HCT116 (cell line): ENCODE results near the gene DCAF5. TPM values are rescaled to one million over a fixed set of nuclear protein-coding genes. Genes with fewer than 3 reads are reported as not detected.

Experiments
- ATAC-seq: fragments of 200-7000 bp; cut with Tn5 transposase; 2 replicates; pipeline ENCODE4 v1.9.1; 2020; ENCODE audit warnings: mild to moderate bottlenecking, moderate library complexity
- BruUV-seq: library from RNA; stranded (reverse); fragments of 400-500 nt; replicated peaks from 2 replicates; lab custom pipeline; 2021; lab: Mats Ljungman, UMichigan
- CTCF ChIA-PET: fragments of 300-600 bp; sonication (Branson Sonifier 250); formaldehyde crosslinking; loops from one replicate; lab custom pipeline; 2021; ENCODE audit warnings: antibody characterized with exemption; lab: Charles Lee
- POLR2A ChIA-PET: fragments of 300-600, 350-600 bp; sonication (Branson Sonifier 250); formaldehyde crosslinking; loops from one replicate; lab custom pipeline; 2021; ENCODE audit warnings: antibody characterized with exemption; lab: Charles Lee
- RAD21 ChIA-PET, 2 experiments: fragments of 300-600 bp; sonication (Branson Sonifier 250); formaldehyde crosslinking; loops; one replicate each; lab custom pipeline; 2023; ENCODE audit warnings: low total read pairs in 2 of 2; ENCODE audit not compliant: uncharacterized antibody in 2 of 2, unreplicated experiment in 2 of 2, low non-redundant PET in 1 of 2; lab: Charles Lee
- DNase-seq: peaks from one replicate; pipeline ENCODE4 v3.0.0-alpha.2; 2010; ENCODE audit warnings: low read depth, low spot score
- H2AFZ ChIP-seq: fragments of 200-600 bp; shearing (Covaris generic), sonication (generic); 2 replicates; pipeline ENCODE4 v1.6.1; 2017; ENCODE audit warnings: low read depth, mixed run types, mixed read lengths, antibody characterized with exemption, low read length; ENCODE audit not compliant: poor library complexity, severe bottlenecking
- H3K27ac ChIP-seq: 2 replicates; pipeline ENCODE4 v1.5.1; 2012; ENCODE audit warnings: low read depth, low read length
- H3K27me3 ChIP-seq: fragments of 200-600 bp; sonication (generic); 2 replicates; pipeline ENCODE4 v1.6.1; 2016; ENCODE audit warnings: mixed run types, low read length, mixed read lengths; ENCODE audit not compliant: insufficient read depth
- H3K36me3 ChIP-seq, 2 experiments: fragments of 200-500 bp in 1 of 2; fragments of 200-600 bp in 1 of 2; sonication (Bioruptor generic) in 1 of 2; sonication (generic) in 1 of 2; 2 replicates each; pipeline versions ENCODE4 v1.5.1 to v1.6.1; 2014 to 2016; ENCODE audit warnings: low read length in 2 of 2, inconsistent platforms in 1 of 2, mixed read lengths in 1 of 2, mixed run types in 1 of 2; ENCODE audit not compliant: insufficient read depth in 2 of 2, control insufficient read depth in 1 of 2
- H3K4me1 ChIP-seq, 2 experiments: fragments of 200-600 bp in 1 of 2; sonication (generic) in 1 of 2; 2 replicates each; pipeline versions ENCODE4 v1.5.1 to v1.6.1; 2012 to 2017; ENCODE audit warnings: low read length in 2 of 2, inconsistent platforms in 1 of 2, mild to moderate bottlenecking in 1 of 2, mixed read lengths in 1 of 2, mixed run types in 1 of 2, moderate library complexity in 1 of 2; ENCODE audit not compliant: insufficient read depth in 2 of 2, control insufficient read depth in 1 of 2
- H3K4me2 ChIP-seq: fragments of 200-600 bp; sonication (generic); 2 replicates; pipeline ENCODE4 v1.6.1; 2017; ENCODE audit warnings: mixed run types, low read length, mixed read lengths
- H3K4me3 ChIP-seq, 2 experiments: fragments of 200-600 bp in 1 of 2; sonication (generic) in 1 of 2; replicated peaks in 1 of 2; 2 replicates each; pipeline ENCODE4 v1.5.1; 2011 to 2016; ENCODE audit warnings: low read length in 2 of 2, control low read depth in 1 of 2, low read depth in 1 of 2, mild to moderate bottlenecking in 1 of 2, mixed read lengths in 1 of 2, mixed run types in 1 of 2
- H3K79me2 ChIP-seq: fragments of 200-600 bp; sonication (generic); 2 replicates; pipeline ENCODE4 v1.6.1; 2017; ENCODE audit warnings: mild to moderate bottlenecking, mixed run types, low read length, moderate library complexity, mixed read lengths; ENCODE audit not compliant: insufficient read depth
- H3K9ac ChIP-seq: fragments of 200-600 bp; sonication (generic); 2 replicates; pipeline ENCODE4 v1.6.1; 2016; ENCODE audit warnings: low read length, mixed read lengths
- H3K9me2 ChIP-seq: fragments of 200-600 bp; sonication (generic), shearing (Covaris generic); 2 replicates; pipeline ENCODE4 v1.6.1; 2017; ENCODE audit warnings: mixed run types, mild to moderate bottlenecking, moderate library complexity; ENCODE audit not compliant: insufficient read depth
- H3K9me3 ChIP-seq, 2 experiments: fragments of 200-500 bp in 1 of 2; fragments of 200-600 bp in 1 of 2; sonication (Bioruptor generic) in 1 of 2; sonication (generic) in 1 of 2; 2 replicates each; pipeline ENCODE4 v1.6.1; 2014 to 2017; ENCODE audit warnings: low read length in 2 of 2, mixed read lengths in 2 of 2, inconsistent platforms in 1 of 2, low read depth in 1 of 2, mild to moderate bottlenecking in 1 of 2, mixed run types in 1 of 2, moderate library complexity in 1 of 2; ENCODE audit not compliant: control insufficient read depth in 1 of 2, insufficient read depth in 1 of 2
- H4K20me1 ChIP-seq: fragments of 200-600 bp; sonication (generic), shearing (Covaris generic); 2 replicates; pipeline ENCODE4 v1.6.1; 2017; ENCODE audit warnings: mixed run types, mild to moderate bottlenecking, moderate library complexity; ENCODE audit not compliant: insufficient read depth
- CEBPB ChIP-seq: IDR thresholded peaks from 2 replicates; pipeline ENCODE4 v1.6.1; 2012; ENCODE audit warnings: low read depth
- CTCF ChIP-seq, 3 experiments: fragments of 200-600 bp in 1 of 3; sonication (generic) in 1 of 3; IDR thresholded peaks in 2 of 3; conservative IDR thresholded peaks in 1 of 3; 2 replicates each; pipeline ENCODE4 v1.5.1; 2012 to 2017; ENCODE audit warnings: low read depth in 2 of 3, low read length in 2 of 3, antibody characterized with exemption in 1 of 3, borderline replicate concordance in 1 of 3, control low read depth in 1 of 3, mild to moderate bottlenecking in 1 of 3, mixed read lengths in 1 of 3, mixed run types in 1 of 3, moderate library complexity in 1 of 3; ENCODE audit not compliant: insufficient read depth in 1 of 3
- EZH2phosphoT487 ChIP-seq: fragments of 200-600 bp; IDR thresholded peaks from 2 replicates; pipeline ENCODE4 v1.6.1; 2018; ENCODE audit warnings: antibody characterized with exemption, borderline replicate concordance
- REST ChIP-seq: IDR thresholded peaks from 2 replicates; pipeline ENCODE4 v1.6.1; 2012; ENCODE audit warnings: low read depth
- SIN3A ChIP-seq: IDR thresholded peaks from 2 replicates; pipeline ENCODE4 v1.6.1; 2012; ENCODE audit warnings: low read depth
- TCF7L2 ChIP-seq: IDR thresholded peaks from 2 replicates; pipeline ENCODE4 v1.7.0; 2011; ENCODE audit warnings: borderline replicate concordance, inconsistent platforms; ENCODE audit not compliant: insufficient read depth, insufficient read length; ENCODE audit errors: extremely low read depth
- ZBTB33 ChIP-seq: IDR thresholded peaks from 2 replicates; pipeline ENCODE4 v1.6.1; 2011; ENCODE audit warnings: mild to moderate bottlenecking, low read length, moderate library complexity; ENCODE audit not compliant: insufficient replicate concordance; ENCODE audit errors: extremely low read depth
- ZNF274 ChIP-seq: fragments of 200-500 bp; sonication (Bioruptor generic); IDR thresholded peaks from 2 replicates; pipeline ENCODE4 v1.6.1; 2014; ENCODE audit warnings: mild to moderate bottlenecking, low read depth, low read length, inconsistent platforms
- intact Hi-C: fragments of 100-400 bp; cut with micrococcal nuclease; formaldehyde crosslinking; loops from 2 replicates; pipeline ENCODE4 v1.10.0; 2022
- total RNA-seq: library from RNA; stranded (reverse); gene quantifications from one replicate; pipeline ENCODE4 v1.2.1, GENCODE V29; 2021; ENCODE audit not compliant: unreplicated experiment

The DCAF5 gene
- total RNA-seq, 1 experiment from 2014 or later: 27.1 TPM

GRCh38 chr14:69073915-69074314, 79.0 kb downstream of the DCAF5 start:
- Histone ChIP-seq H3K4me1 (peaks cover 4 to 12% of the 10 kb centered on the region in 2 experiments; a peak in 2 of 4 replicates), H3K9me3 (no peaks in the 10 kb centered on the region), H3K9me2 (no peaks in the 10 kb centered on the region), H4K20me1 (no peaks in the 10 kb centered on the region), H2AFZ (no peak overlapping the region), H3K27me3 (no peaks in the 10 kb centered on the region), H3K36me3 (peaks cover 2 to 4% of the 10 kb centered on the region in 2 experiments; a peak in 3 of 4 replicates), H3K4me2 (no peak overlapping the region), H3K9ac (no peak overlapping the region), H3K79me2 (no peaks in the 10 kb centered on the region), H3K4me3 (no peak overlapping the region), H3K27ac (no peak overlapping the region)
- ChIA-PET CTCF (no interaction called here), POLR2A (no interaction called here), RAD21 (no interaction called here)
- DNase-seq (no peak), ATAC-seq (no peak)
- BruUV-seq: no TSS peak
- intact Hi-C loops: no loop called here
- TF ChIP-seq CTCF (IDR thresholded peaks at IDR 0.05 in 2 of 3, conservative IDR thresholded peaks at IDR 0.05 in 1 of 3; ENCODE audit: borderline replicate concordance in 1 of 3, insufficient read depth in 1 of 3, low read depth in 2 of 3, low read length in 2 of 3) (no peak), REST (no peak), ZNF274 (no peak), CEBPB (no peak), ZBTB33 (no peak), SIN3A (no peak), EZH2phosphoT487 (no peak), TCF7L2 (no peak)
